CD4-positive, alpha-beta T cell (primary cell): ENCODE results near the gene MAS1. TPM values are rescaled to one million over a fixed set of nuclear protein-coding genes. Genes with fewer than 3 reads are reported as not detected.

Experiments
- ATAC-seq: fragments of 200-7000 bp; cut with Tn5 transposase; one replicate; pipeline ENCODE4 v1.10.0; 2022; ENCODE audit warnings: mild to moderate bottlenecking; ENCODE audit not compliant: poor library complexity
- CTCF ChIA-PET: fragments of 350-600 bp; sonication (Branson Sonifier 250); formaldehyde crosslinking; loops from one replicate; lab custom pipeline; 2021; ENCODE audit warnings: antibody characterized with exemption, inconsistent platforms; lab: Charles Lee
- POLR2A ChIA-PET: fragments of 350-600 bp; sonication (Branson Sonifier 250); formaldehyde crosslinking; loops from one replicate; lab custom pipeline; 2021; ENCODE audit warnings: antibody characterized with exemption, inconsistent platforms; lab: Charles Lee
- DNase-seq, 14 experiments: peaks; one replicate each; pipeline ENCODE4 v3.0.0-alpha.2; 2013 to 2020; ENCODE audit warnings: mixed read lengths in 2 of 14
- H3K27ac ChIP-seq, 2 donors: one replicate each; pipeline versions ENCODE4 v1.5.1 to v1.7.0; 2013; ENCODE audit warnings: low read length in 2 of 2, low read depth in 1 of 2, mild to moderate bottlenecking in 1 of 2
- H3K27me3 ChIP-seq, 2 experiments: 1 replicate in 1 of 2; 2 replicates in 1 of 2; pipeline versions ENCODE4 v1.6.1 to v1.7.0; 2013; ENCODE audit warnings: low read length in 2 of 2, control low read depth in 1 of 2, mild to moderate bottlenecking in 1 of 2, moderate library complexity in 1 of 2; ENCODE audit not compliant: insufficient read depth in 2 of 2, control insufficient read depth in 1 of 2
- H3K36me3 ChIP-seq: one replicate; pipeline ENCODE4 v1.6.1; 2013; ENCODE audit warnings: low read length, control low read depth; ENCODE audit not compliant: insufficient read depth
- H3K4me1 ChIP-seq: one replicate; pipeline ENCODE4 v1.6.1; 2013; ENCODE audit warnings: low read length, control low read depth; ENCODE audit not compliant: insufficient read depth
- H3K4me3 ChIP-seq: one replicate; pipeline ENCODE4 v1.5.1; 2013; ENCODE audit warnings: mild to moderate bottlenecking, low read length, moderate library complexity
- H3K9me3 ChIP-seq, 2 experiments: 1 replicate in 1 of 2; 2 replicates in 1 of 2; pipeline versions ENCODE4 v1.6.1 to v1.7.0; 2013; ENCODE audit warnings: low read length in 2 of 2, mild to moderate bottlenecking in 2 of 2, control low read depth in 1 of 2, moderate library complexity in 1 of 2; ENCODE audit not compliant: control insufficient read depth in 1 of 2, insufficient read depth in 1 of 2
- H3K27ac Mint-ChIP-seq: one replicate; pipeline ENCODE4 v1.8.0; 2020; ENCODE audit warnings: mixed read lengths
- H3K27me3 Mint-ChIP-seq: one replicate; pipeline ENCODE4 v1.8.0; 2021; ENCODE audit warnings: mixed read lengths
- H3K36me3 Mint-ChIP-seq: one replicate; pipeline ENCODE4 v1.8.0; 2021; ENCODE audit warnings: low read depth, mixed read lengths
- H3K4me1 Mint-ChIP-seq: one replicate; pipeline ENCODE4 v1.8.0; 2021; ENCODE audit warnings: low read depth, mixed read lengths
- H3K4me3 Mint-ChIP-seq: one replicate; pipeline ENCODE4 v1.8.0; 2020; ENCODE audit warnings: mild to moderate bottlenecking, mixed read lengths
- H3K9me3 Mint-ChIP-seq: one replicate; pipeline ENCODE4 v1.8.0; 2020; ENCODE audit warnings: mixed read lengths
- CTCF ChIP-seq: fragments of 200-600 bp; IDR thresholded peaks from one replicate; pipeline ENCODE4 v1.8.0; 2022; ENCODE audit warnings: antibody characterized with exemption, mild to moderate bottlenecking
- intact Hi-C, 2 experiments: fragments of 100-400 bp; cut with DNase I in 1 of 2; cut with micrococcal nuclease in 1 of 2; formaldehyde crosslinking; loops; one replicate each; pipeline versions ENCODE4 v1.15.1 to v1.9.0; 2023 to 2025; cut with DNase I, micrococcal nuclease
- total RNA-seq, 174 experiments: library from RNA in 2 of 174; stranded (reverse) in 2 of 174; gene quantifications; one replicate each; pipeline ENCODE4 v1.2.3 and lab custom pipeline; 2021 to 2026

MAS1 gene
- total RNA-seq, 2 experiments from 2014 or later: not detected

DNA sequence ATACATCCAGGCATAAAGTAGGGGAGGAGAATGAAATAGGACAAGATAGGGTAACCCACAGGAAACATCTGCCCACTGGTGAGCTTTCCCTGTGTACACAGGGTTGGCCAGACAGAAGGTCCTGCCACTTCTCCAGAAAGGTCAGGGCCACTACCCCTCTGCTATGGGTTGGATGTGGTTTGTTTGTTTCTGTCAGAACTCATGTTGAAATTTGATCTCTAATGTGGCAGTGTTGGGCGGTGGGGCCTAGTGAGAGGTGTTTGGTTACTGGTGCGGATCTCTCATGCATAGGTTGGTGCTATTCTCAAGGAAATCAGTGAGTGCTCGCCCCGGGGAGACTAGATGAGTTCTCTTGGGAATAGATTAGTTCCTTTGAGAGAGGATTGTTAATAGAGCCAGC is 15.6 kb upstream of the MAS1 start:
- no peaks in the 10 kb centered on the region for H3K27me3 ChIP-seq
- POLR2A ChIA-PET: no interaction called here
- H3K36me3 ChIP-seq: no peaks in the 10 kb centered on the region
- H3K9me3 ChIP-seq: no peaks in the 10 kb centered on the region
- intact Hi-C loops: no loop called here
- no peak for ATAC-seq
- no peak for TF ChIP-seq CTCF
- no peak overlapping the region for H3K27ac ChIP-seq
- Mint-ChIP-seq H3K4me1 (no peaks in the 10 kb centered on the region), H3K36me3 (no peaks in the 10 kb centered on the region), H3K27me3 (peaks cover 15% of the 10 kb centered on the region), H3K27ac (no peak overlapping the region), H3K9me3 (no peaks in the 10 kb centered on the region), H3K4me3 (no peak overlapping the region)
- no peak for DNase-seq
- no peaks in the 10 kb centered on the region for H3K4me1 ChIP-seq
- CTCF ChIA-PET: no interaction called here
- no peak overlapping the region for H3K4me3 ChIP-seq

DNA sequence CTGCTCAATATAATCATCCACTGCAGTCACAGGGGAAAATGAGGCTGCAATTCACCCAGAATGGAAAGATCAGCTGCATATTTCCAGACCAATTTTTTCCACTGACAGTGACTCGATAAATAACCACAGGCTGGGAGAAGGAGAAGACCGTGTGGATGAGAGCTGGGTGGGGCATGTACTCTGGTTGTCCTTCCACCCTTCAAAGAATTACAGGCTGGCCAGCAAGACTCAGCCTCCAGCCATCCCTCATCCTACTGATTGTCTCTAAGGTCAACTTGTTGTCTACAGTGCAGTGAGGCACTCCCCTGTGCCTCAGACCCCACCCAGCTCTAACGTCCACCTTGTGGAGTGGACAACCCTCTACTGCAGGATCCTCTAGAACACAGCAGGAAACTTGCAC is 14.5 kb upstream of the MAS1 start:
- Histone ChIP-seq H3K27ac (no peak overlapping the region), H3K27me3 (no peaks in the 10 kb centered on the region), H3K4me3 (no peak overlapping the region), H3K9me3 (no peaks in the 10 kb centered on the region), H3K36me3 (no peaks in the 10 kb centered on the region), H3K4me1 (no peaks in the 10 kb centered on the region)
- no peak for TF ChIP-seq CTCF
- Mint-ChIP-seq H3K9me3 (no peaks in the 10 kb centered on the region), H3K36me3 (no peaks in the 10 kb centered on the region), H3K27me3 (peaks cover 15% of the 10 kb centered on the region), H3K4me1 (no peaks in the 10 kb centered on the region), H3K4me3 (no peak overlapping the region), H3K27ac (no peak overlapping the region)
- POLR2A ChIA-PET: no interaction called here
- intact Hi-C loops: no loop called here
- DNase-seq: no peak
- no peak for ATAC-seq
- CTCF ChIA-PET: no interaction called here

DNA sequence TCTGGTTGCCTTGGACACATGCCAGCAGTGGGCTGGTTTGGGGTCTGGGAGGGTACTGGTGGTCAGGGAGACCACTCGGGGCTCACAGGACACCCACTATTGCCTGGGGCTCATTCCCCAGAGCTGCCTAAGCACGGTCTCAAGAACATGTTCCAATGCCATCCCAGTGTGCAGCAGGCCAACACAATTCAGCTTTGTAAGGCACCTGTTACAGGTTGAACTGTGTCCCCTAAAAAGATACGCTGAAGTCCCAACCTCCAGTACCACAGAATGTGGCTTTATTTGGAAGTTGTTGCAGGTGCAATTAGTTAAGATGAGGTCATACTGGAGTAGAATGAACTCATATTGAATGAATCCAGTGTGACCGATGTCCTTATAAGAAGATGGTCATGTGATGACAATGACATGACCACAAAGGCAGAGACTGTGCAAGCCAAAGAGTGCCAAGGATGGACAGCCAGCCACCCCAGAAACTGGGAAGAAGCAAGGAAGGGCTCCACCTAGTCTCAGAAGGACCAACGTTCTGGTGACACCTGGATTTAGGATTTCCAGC is 13.5 kb upstream of the MAS1 start:
- POLR2A ChIA-PET: no interaction called here
- no peaks in the 10 kb centered on the region for H3K36me3 ChIP-seq
- Mint-ChIP-seq H3K36me3 (no peaks in the 10 kb centered on the region), H3K4me1 (no peaks in the 10 kb centered on the region), H3K4me3 (no peak overlapping the region), H3K27ac (no peak overlapping the region), H3K27me3 (peaks cover 15% of the 10 kb centered on the region), H3K9me3 (no peaks in the 10 kb centered on the region)
- no peak for ATAC-seq
- no peak for DNase-seq
- TF ChIP-seq CTCF: no peak
- no peaks in the 10 kb centered on the region for H3K9me3 ChIP-seq
- H3K27me3 ChIP-seq: no peaks in the 10 kb centered on the region
- intact Hi-C loops: no loop called here
- H3K27ac ChIP-seq: no peak overlapping the region
- H3K4me1 ChIP-seq: no peaks in the 10 kb centered on the region
- CTCF ChIA-PET: no interaction called here
- H3K4me3 ChIP-seq: no peak overlapping the region
